HL-60 (cell line): ENCODE measurements around the gene TMBIM4.

ENCODE experiments used
- GABPA ChIP-seq: IDR thresholded peaks from 2 replicates; pipeline ENCODE4 v1.6.1; 2012; ENCODE audit warnings: low read depth
- TF ChIP-seq, protein P1 (sequence below): IDR thresholded peaks from one replicate; pipeline ENCODE4 v1.5.1; 2011; ENCODE audit warnings: low read length, control low read depth, inconsistent platforms; ENCODE audit not compliant: insufficient read depth
- TF ChIP-seq, protein P2 (sequence below): IDR thresholded peaks from 2 replicates; pipeline ENCODE4 v1.6.1; 2012; ENCODE audit warnings: low read depth; ENCODE audit not compliant: insufficient replicate concordance

DNA sequence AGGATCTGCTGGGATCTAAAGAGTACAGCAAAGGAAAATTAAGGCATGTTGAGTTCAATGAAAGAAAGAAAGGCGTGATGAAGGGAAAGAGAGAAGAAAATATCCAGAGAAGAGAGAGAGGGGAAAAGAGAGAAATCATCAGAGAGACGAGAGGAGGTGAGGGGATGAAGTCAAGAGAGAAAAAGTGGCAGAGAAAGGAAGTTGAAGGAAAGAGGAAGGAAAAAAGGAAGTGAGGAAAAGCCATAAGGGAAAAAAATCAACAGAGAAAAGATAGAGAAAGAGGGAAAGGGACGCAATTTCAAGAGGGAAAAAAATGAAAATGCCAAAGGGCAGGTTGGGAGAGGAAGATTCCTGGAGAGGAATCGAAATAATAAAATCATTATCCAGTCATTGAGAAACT, 79.6 kb downstream of the TMBIM4 start:
- TF ChIP-seq, protein P1, sequence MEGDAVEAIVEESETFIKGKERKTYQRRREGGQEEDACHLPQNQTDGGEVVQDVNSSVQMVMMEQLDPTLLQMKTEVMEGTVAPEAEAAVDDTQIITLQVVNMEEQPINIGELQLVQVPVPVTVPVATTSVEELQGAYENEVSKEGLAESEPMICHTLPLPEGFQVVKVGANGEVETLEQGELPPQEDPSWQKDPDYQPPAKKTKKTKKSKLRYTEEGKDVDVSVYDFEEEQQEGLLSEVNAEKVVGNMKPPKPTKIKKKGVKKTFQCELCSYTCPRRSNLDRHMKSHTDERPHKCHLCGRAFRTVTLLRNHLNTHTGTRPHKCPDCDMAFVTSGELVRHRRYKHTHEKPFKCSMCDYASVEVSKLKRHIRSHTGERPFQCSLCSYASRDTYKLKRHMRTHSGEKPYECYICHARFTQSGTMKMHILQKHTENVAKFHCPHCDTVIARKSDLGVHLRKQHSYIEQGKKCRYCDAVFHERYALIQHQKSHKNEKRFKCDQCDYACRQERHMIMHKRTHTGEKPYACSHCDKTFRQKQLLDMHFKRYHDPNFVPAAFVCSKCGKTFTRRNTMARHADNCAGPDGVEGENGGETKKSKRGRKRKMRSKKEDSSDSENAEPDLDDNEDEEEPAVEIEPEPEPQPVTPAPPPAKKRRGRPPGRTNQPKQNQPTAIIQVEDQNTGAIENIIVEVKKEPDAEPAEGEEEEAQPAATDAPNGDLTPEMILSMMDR, result no peak
- TF ChIP-seq, protein P2, sequence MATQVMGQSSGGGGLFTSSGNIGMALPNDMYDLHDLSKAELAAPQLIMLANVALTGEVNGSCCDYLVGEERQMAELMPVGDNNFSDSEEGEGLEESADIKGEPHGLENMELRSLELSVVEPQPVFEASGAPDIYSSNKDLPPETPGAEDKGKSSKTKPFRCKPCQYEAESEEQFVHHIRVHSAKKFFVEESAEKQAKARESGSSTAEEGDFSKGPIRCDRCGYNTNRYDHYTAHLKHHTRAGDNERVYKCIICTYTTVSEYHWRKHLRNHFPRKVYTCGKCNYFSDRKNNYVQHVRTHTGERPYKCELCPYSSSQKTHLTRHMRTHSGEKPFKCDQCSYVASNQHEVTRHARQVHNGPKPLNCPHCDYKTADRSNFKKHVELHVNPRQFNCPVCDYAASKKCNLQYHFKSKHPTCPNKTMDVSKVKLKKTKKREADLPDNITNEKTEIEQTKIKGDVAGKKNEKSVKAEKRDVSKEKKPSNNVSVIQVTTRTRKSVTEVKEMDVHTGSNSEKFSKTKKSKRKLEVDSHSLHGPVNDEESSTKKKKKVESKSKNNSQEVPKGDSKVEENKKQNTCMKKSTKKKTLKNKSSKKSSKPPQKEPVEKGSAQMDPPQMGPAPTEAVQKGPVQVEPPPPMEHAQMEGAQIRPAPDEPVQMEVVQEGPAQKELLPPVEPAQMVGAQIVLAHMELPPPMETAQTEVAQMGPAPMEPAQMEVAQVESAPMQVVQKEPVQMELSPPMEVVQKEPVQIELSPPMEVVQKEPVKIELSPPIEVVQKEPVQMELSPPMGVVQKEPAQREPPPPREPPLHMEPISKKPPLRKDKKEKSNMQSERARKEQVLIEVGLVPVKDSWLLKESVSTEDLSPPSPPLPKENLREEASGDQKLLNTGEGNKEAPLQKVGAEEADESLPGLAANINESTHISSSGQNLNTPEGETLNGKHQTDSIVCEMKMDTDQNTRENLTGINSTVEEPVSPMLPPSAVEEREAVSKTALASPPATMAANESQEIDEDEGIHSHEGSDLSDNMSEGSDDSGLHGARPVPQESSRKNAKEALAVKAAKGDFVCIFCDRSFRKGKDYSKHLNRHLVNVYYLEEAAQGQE, result no peak
- no peak for TF ChIP-seq GABPA
